Measurements from ENCODE around the gene SPOCK2.

- TF ChIP-seq CTCF (IDR thresholded peaks at IDR 0.05) (no peak), POLR2A (IDR thresholded peaks at IDR 0.05) (no peak), POLR2AphosphoS5 (IDR thresholded peaks at IDR 0.05) (no peak)
Measured at GRCh38 chr10:72053690-72054089, 34.7 kb downstream of the SPOCK2 start.

Data from prostate gland (tissue), 2 donors.